K562 (cell line): ENCODE data around the gene CCNDBP1. TPM values are rescaled to one million over a fixed set of nuclear protein-coding genes. Genes with fewer than 3 reads are reported as not detected.

Experiments
- CEBPB ChIP-seq: fragments of 450-650 bp; IDR thresholded peaks from 2 replicates; pipeline ENCODE4 v1.6.1; 2016; ENCODE audit warnings: missing genetic modification characterization, missing compliant biosample characterization
- CREB3 ChIP-seq: fragments of 450-650 bp; conservative IDR thresholded peaks from 2 replicates; pipeline ENCODE4 v1.6.1; 2016; ENCODE audit warnings: missing genetic modification characterization, low read depth, mild to moderate bottlenecking, missing compliant biosample characterization, moderate library complexity
- ERF ChIP-seq: fragments of 450-650 bp; formaldehyde crosslinking; IDR thresholded peaks from 2 replicates; pipeline ENCODE4 v1.4.0; 2020; ENCODE audit warnings: mild to moderate bottlenecking, mixed read lengths
- ETV1 ChIP-seq: fragments of 450-650 bp; conservative IDR thresholded peaks from 2 replicates; pipeline ENCODE4 v1.6.1; 2016; ENCODE audit warnings: missing genetic modification characterization, control low read depth, low read depth, missing compliant biosample characterization
- FOXJ3 ChIP-seq: sonication (generic); formaldehyde crosslinking; IDR thresholded peaks from 2 replicates; pipeline ENCODE4 v1.4.0; 2020; ENCODE audit warnings: mild to moderate bottlenecking, missing genetic modification reagents
- LEF1 ChIP-seq: fragments of 450-650 bp; IDR thresholded peaks from 2 replicates; pipeline ENCODE4 v1.6.1; 2016; ENCODE audit warnings: mild to moderate bottlenecking
- MBD1 ChIP-seq: fragments of 250-450 bp; sonication (Bioruptor Pico); IDR thresholded peaks from 2 replicates; pipeline ENCODE4 v1.8.0; 2022; ENCODE audit warnings: inconsistent platforms
- MITF ChIP-seq: IDR thresholded peaks from 2 replicates; pipeline ENCODE4 v1.6.1; 2014; ENCODE audit warnings: antibody characterized with exemption
- MLLT1 ChIP-seq, 2 experiments: fragments of 450-650 bp; IDR thresholded peaks; 2 replicates each; pipeline ENCODE4 v1.6.1; 2016
- MXD1 ChIP-seq: fragments of 250-450 bp; sonication (Bioruptor Pico); IDR thresholded peaks from 2 replicates; pipeline ENCODE4 v1.8.0; 2021; ENCODE audit warnings: borderline replicate concordance, mild to moderate bottlenecking, moderate library complexity; ENCODE audit not compliant: poor library complexity, severe bottlenecking
- NR2F6 ChIP-seq: fragments of 450-650 bp; formaldehyde crosslinking; IDR thresholded peaks from 2 replicates; pipeline ENCODE4 v1.4.0; 2020; ENCODE audit warnings: mild to moderate bottlenecking
- POLR2A ChIP-seq: fragments of 450-650 bp; conservative IDR thresholded peaks from 2 replicates; pipeline ENCODE4 v1.6.1; 2016
- POLR2AphosphoS2 ChIP-seq: IDR thresholded peaks from 2 replicates; pipeline ENCODE4 v1.6.1; 2012; ENCODE audit warnings: low read length, improper control_type of control experiment
- SLC30A9 ChIP-seq: fragments of 250-450 bp; sonication (Bioruptor Pico); IDR thresholded peaks from 2 replicates; pipeline ENCODE4 v1.8.0; 2022; ENCODE audit warnings: mild to moderate bottlenecking, moderate library complexity
- SMARCB1 ChIP-seq: IDR thresholded peaks from 2 replicates; pipeline ENCODE4 v1.6.1; 2011; ENCODE audit warnings: improper control_type of control experiment, low read depth; ENCODE audit not compliant: insufficient read length
- SRSF9 ChIP-seq: fragments of 200-400 bp; formaldehyde crosslinking; IDR thresholded peaks from 2 replicates; pipeline ENCODE4 v1.6.1; 2017; ENCODE audit warnings: low read depth, low read length, borderline replicate concordance
- USF1 ChIP-seq: sonication (generic); formaldehyde crosslinking; IDR thresholded peaks from 2 replicates; pipeline ENCODE4 v1.9.0; 2022; ENCODE audit warnings: mild to moderate bottlenecking, missing genetic modification reagents
- ZBTB1 ChIP-seq: sonication (generic); formaldehyde crosslinking; IDR thresholded peaks from 2 replicates; pipeline ENCODE4 v1.8.1; 2023; ENCODE audit warnings: missing genetic modification reagents, low read depth, mild to moderate bottlenecking, borderline replicate concordance
- ZNF3 ChIP-seq: fragments of 250-450 bp; sonication (Bioruptor Pico); IDR thresholded peaks from 2 replicates; pipeline ENCODE4 v1.5.0; 2021; ENCODE audit warnings: mild to moderate bottlenecking, moderate library complexity
- ZNF57 ChIP-seq: fragments of 450-650 bp; formaldehyde crosslinking; IDR thresholded peaks from 2 replicates; pipeline ENCODE4 v1.4.0; 2020; ENCODE audit warnings: mild to moderate bottlenecking, moderate library complexity
- ZNF644 ChIP-seq: fragments of 200-800 bp; sonication (Bioruptor generic); IDR thresholded peaks from 2 replicates; pipeline ENCODE4 v1.6.1; 2016; ENCODE audit warnings: low read depth, missing genetic modification characterization, missing compliant biosample characterization
- ZNF695 ChIP-seq: fragments of 450-650 bp; formaldehyde crosslinking; IDR thresholded peaks from 2 replicates; pipeline ENCODE4 v1.4.0; 2020; ENCODE audit warnings: mild to moderate bottlenecking, moderate library complexity
- polyA plus RNA-seq, 8 experiments: library from polyadenylated mRNA; depleted of rRNA in 4 of 8; stranded (reverse) in 5 of 8; unstranded in 3 of 8; fragments of >200 nt; fragmentation: Nextera tagmentation in 2 of 8; fragmentation: Illumina TruSeq in 1 of 8; extraction: Ambion mirVana in 2 of 8; extraction: Trizol in 1 of 8; gene quantifications; 2 replicates each; pipeline versions ENCODE4 v1.2.1 to v1.2.3, GENCODE V29; 2011 to 2014; ENCODE audit warnings: inconsistent platforms in 1 of 8, missing spikeins in 1 of 8
- total RNA-seq, 7 experiments: library from RNA; depleted of rRNA in 6 of 7; stranded (reverse); fragments of >200 nt in 6 of 7; fragmentation: Illumina TruSeq in 2 of 7; extraction: Trizol in 2 of 7; gene quantifications; 2 replicates each; pipeline versions ENCODE4 v1.2.1 to v1.2.3, GENCODE V29; 2011 to 2021; ENCODE audit warnings: low replicate concordance in 1 of 7

Gene CCNDBP1
- total and polyA plus RNA-seq, 9 of the 15 experiments (the other 6 are each of a cell fraction or from before 2014, with no cell fraction given), result 37.0 to 111 (median 55.5) TPM

- no peak for TF ChIP-seq SLC30A9
- TF ChIP-seq POLR2AphosphoS2, result peak; percentile 94; the same call in 1 of the 2 replicates
- no peak for TF ChIP-seq ZNF695
- no peak for TF ChIP-seq MBD1
- TF ChIP-seq SRSF9, result no peak
- TF ChIP-seq FOXJ3 (CRISPR knock-in tag), result no peak
- no peak for TF ChIP-seq ZNF57
- no peak for TF ChIP-seq ZNF3 (CRISPR knock-in tag)
- no peak for TF ChIP-seq ZNF644 (tag)
- no peak for TF ChIP-seq CREB3
- peak; percentile 89 for TF ChIP-seq POLR2A
- TF ChIP-seq MXD1 (CRISPR knock-in tag), result no peak
- no peak for TF ChIP-seq NR2F6
- peak; percentile 61 for TF ChIP-seq USF1 (CRISPR knock-in tag)
- peak; percentile 89 for TF ChIP-seq ETV1 (tag)
- peak; percentile 67; the same call in 1 of the 2 replicates for TF ChIP-seq MITF
- no peak for TF ChIP-seq SMARCB1
- no peak for TF ChIP-seq CEBPB (tag)
- TF ChIP-seq ERF, result no peak; the same call in 1 of the 2 replicates
- peak in 1 of 2 experiments; percentile 59; a peak in 1 of 4 replicates for TF ChIP-seq MLLT1 (IDR thresholded peaks at IDR 0.05)
- no peak for TF ChIP-seq LEF1
- no peak; the same call in 1 of the 2 replicates for TF ChIP-seq ZBTB1 (CRISPR knock-in tag)
These were observed at the start of gene CCNDBP1 (continued) for GRCh38 chr15:43185157-43186002.
